ENCODE results near the gene AP1M1. TPM values are rescaled to one million over a fixed set of nuclear protein-coding genes. Genes with fewer than 3 reads are reported as not detected.
A peak's percentile ranks its signal among the peaks of the same experiment; 100 is the strongest.
"Not testable (repeated sequence)": the region's sequence is repeated elsewhere in the genome, so short reads cannot be mapped to it uniquely, and the experiment has no call there.

Gene AP1M1
- total RNA-seq, 2 experiments from 2014 or later = 100 to 113 TPM

GRCh38 chr19:16281743-16282142 is 84.0 kb downstream of the AP1M1 start:
- intact Hi-C loops (cut with micrococcal nuclease) = loop anchor here (5.0 kb wide), 1 partner anchor 46 kb away; no protein-coding TSS in a partner anchor
- POLR2A ChIA-PET = no interaction called here
- H3K4me1 Mint-ChIP-seq (ENCODE audit: low read depth) = peaks cover 18% of the 10 kb centered on the region
- no peaks in the 10 kb centered on the region for H3K9me3 Mint-ChIP-seq
- no peak overlapping the region for H3K4me3 Mint-ChIP-seq
- no peaks in the 10 kb centered on the region for H3K36me3 Mint-ChIP-seq
- no peak for DNase-seq
- no peak overlapping the region for H3K27ac Mint-ChIP-seq
- CTCF ChIA-PET = no interaction called here
- H3K27me3 Mint-ChIP-seq = no peaks in the 10 kb centered on the region

DNA sequence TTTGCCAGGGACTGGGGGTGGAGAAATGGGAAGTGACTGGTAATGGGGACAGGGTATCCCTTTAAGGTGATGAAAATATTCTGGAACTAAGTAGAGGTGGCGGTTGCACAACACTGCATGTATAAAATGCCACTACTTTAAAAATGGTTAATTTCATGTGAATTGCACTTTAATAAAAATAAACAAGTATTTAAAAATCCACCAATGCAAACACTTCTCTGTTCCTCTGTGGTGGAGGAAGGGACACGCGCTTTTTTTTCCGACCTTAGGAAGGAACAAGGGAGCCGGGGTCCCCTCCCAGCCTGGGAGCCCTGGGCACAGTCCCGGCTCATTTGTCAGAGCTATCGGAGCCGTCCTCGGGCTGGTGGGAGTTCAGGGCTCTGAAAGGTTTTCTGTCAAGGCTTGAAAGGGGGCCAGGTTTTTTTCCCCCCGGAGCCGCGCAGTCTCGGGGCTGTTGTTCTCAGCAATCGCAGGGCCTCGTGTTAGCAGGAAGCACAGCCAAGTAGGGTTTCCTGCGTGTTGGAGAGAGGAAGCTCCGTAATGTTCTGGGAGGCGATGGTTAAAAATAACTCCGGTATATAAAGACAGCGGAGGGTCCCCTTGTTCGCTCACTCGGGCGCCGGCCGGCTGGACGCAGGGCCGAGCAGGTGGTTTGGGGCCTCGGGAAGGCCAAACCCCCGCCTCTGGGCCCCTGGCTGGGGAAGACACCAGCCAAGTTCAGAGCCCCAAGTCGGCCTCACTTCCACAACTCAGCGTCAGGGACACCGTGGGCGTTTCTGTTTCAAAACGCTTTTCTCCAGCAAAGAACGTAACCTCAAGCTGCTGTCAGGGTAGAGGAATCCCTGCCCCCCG is 85.7 kb downstream of the AP1M1 start:
- Mint-ChIP-seq H3K9me3 (no peaks in the 10 kb centered on the region), H3K4me1 (ENCODE audit: low read depth) (peaks cover 18% of the 10 kb centered on the region), H3K27ac (peak overlapping the region; percentile 42), H3K27me3 (no peaks in the 10 kb centered on the region), H3K36me3 (no peaks in the 10 kb centered on the region), H3K4me3 (peak overlapping the region; percentile 54)
- peak; percentile 90 for DNase-seq
- ChIA-PET CTCF (interaction anchor here (0.5 to 1.9 kb wide), 4 partner anchors 99 to 431 kb away, joined by 3 to 7 read pairs (median 5); no protein-coding TSS in a partner anchor), POLR2A (interaction anchor here (0.6 to 1.7 kb wide), 4 partner anchors 10 to 206 kb away, joined by 3 to 5 read pairs (median 4); no protein-coding TSS in a partner anchor)
- intact Hi-C loops (cut with micrococcal nuclease) = loop anchor here (5.0 kb wide), 1 partner anchor 44 kb away; no protein-coding TSS in a partner anchor

- no peak for DNase-seq
- Mint-ChIP-seq H3K9me3 (peaks cover 2% of the 10 kb centered on the region), H3K27ac (no peak overlapping the region), H3K4me3 (no peak overlapping the region), H3K4me1 (ENCODE audit: low read depth) (peaks cover 17% of the 10 kb centered on the region), H3K36me3 (no peaks in the 10 kb centered on the region), H3K27me3 (no peaks in the 10 kb centered on the region)
- POLR2A ChIA-PET = interaction anchor here (1.0 to 1.7 kb wide), 2 partner anchors 16 to 44 kb away, joined by 4 to 5 read pairs; no protein-coding TSS in a partner anchor
- CTCF ChIA-PET = interaction anchor here (1.5 to 1.9 kb wide), 2 partner anchors 98 to 102 kb away, joined by 6 to 7 read pairs; no protein-coding TSS in a partner anchor
- intact Hi-C loops (cut with micrococcal nuclease) = loop anchor here (5.0 kb wide), 1 partner anchor 43 kb away; no protein-coding TSS in a partner anchor
These were observed 86.8 kb downstream of the AP1M1 start for GRCh38 chr19:16284505-16284904.

DNA sequence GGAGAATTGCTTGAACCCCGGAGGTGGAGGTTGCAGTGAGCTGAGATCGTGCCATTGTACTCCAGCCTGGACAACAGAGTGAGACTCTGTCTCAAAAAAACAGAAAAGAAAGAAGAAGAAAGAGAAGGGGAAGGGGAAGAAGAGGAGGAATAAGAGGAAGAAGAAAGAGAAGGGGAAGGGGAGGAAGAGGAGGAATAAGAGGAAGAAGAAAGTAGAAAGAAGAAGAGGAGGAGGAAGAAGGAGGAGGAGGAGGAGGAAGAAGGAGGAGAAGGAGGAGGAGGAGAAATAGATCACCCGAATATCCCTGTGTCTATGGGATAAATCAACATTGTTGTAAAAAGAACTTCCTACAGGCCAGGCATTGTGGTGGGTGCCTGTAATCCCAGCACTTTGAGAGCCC is 87.4 kb downstream of the AP1M1 start:
- H3K4me3 Mint-ChIP-seq; H3K27me3 Mint-ChIP-seq; DNase-seq; H3K27ac Mint-ChIP-seq; H3K9me3 Mint-ChIP-seq; intact Hi-C loops (cut with micrococcal nuclease); H3K36me3 Mint-ChIP-seq; POLR2A ChIA-PET: not testable (repeated sequence)
- peaks cover 19% of the 10 kb centered on the region for H3K4me1 Mint-ChIP-seq (ENCODE audit: low read depth)
- CTCF ChIA-PET = interaction anchor here (1.9 kb wide), 1 partner anchor 102 kb away, joined by 6 read pairs; no protein-coding TSS in a partner anchor

GRCh38 chr19:16285769-16286498 is 88.2 kb downstream of the AP1M1 start:
- intact Hi-C loops (cut with micrococcal nuclease) = no loop called here
- Mint-ChIP-seq H3K9me3 (peaks cover 2% of the 10 kb centered on the region), H3K36me3 (no peaks in the 10 kb centered on the region), H3K4me3 (no peak overlapping the region), H3K4me1 (ENCODE audit: low read depth) (peaks cover 19% of the 10 kb centered on the region), H3K27me3 (no peaks in the 10 kb centered on the region), H3K27ac (no peak overlapping the region)
- CTCF ChIA-PET = no interaction called here
- POLR2A ChIA-PET = no interaction called here
- no peak for DNase-seq

- Mint-ChIP-seq H3K9me3 (peaks cover 2% of the 10 kb centered on the region), H3K27ac (no peak overlapping the region), H3K4me1 (ENCODE audit: low read depth) (peaks cover 13% of the 10 kb centered on the region), H3K27me3 (no peaks in the 10 kb centered on the region), H3K36me3 (no peaks in the 10 kb centered on the region), H3K4me3 (no peak overlapping the region)
- no peak for DNase-seq
- intact Hi-C loops (cut with micrococcal nuclease) = no loop called here
- POLR2A ChIA-PET = no interaction called here
- CTCF ChIA-PET = no interaction called here
These were observed 90.8 kb downstream of the AP1M1 start for GRCh38 chr19:16288544-16288943.

- H3K27me3 Mint-ChIP-seq = no peaks in the 10 kb centered on the region
- H3K4me3 Mint-ChIP-seq = no peak overlapping the region
- H3K36me3 Mint-ChIP-seq = no peaks in the 10 kb centered on the region
- ChIA-PET CTCF (no interaction called here), POLR2A (no interaction called here)
- peak overlapping the region; percentile 16 for H3K27ac Mint-ChIP-seq
- H3K9me3 Mint-ChIP-seq = peaks cover 2% of the 10 kb centered on the region
- peaks cover 4% of the 10 kb centered on the region for H3K4me1 Mint-ChIP-seq (ENCODE audit: low read depth)
- intact Hi-C loops (cut with micrococcal nuclease) = no loop called here
- no peak for DNase-seq
These were observed 91.9 kb downstream of the AP1M1 start for GRCh38 chr19:16289594-16289993.

GRCh38 chr19:16290692-16291091 is 93.0 kb downstream of the AP1M1 start:
- DNase-seq = no peak
- Mint-ChIP-seq H3K4me1 (ENCODE audit: low read depth) (peaks cover 3% of the 10 kb centered on the region), H3K36me3 (no peaks in the 10 kb centered on the region), H3K27ac (no peak overlapping the region), H3K4me3 (no peak overlapping the region), H3K9me3 (peaks cover 2% of the 10 kb centered on the region), H3K27me3 (no peaks in the 10 kb centered on the region)
- intact Hi-C loops (cut with micrococcal nuclease) = no loop called here
- CTCF ChIA-PET = no interaction called here
- POLR2A ChIA-PET = no interaction called here

DNA sequence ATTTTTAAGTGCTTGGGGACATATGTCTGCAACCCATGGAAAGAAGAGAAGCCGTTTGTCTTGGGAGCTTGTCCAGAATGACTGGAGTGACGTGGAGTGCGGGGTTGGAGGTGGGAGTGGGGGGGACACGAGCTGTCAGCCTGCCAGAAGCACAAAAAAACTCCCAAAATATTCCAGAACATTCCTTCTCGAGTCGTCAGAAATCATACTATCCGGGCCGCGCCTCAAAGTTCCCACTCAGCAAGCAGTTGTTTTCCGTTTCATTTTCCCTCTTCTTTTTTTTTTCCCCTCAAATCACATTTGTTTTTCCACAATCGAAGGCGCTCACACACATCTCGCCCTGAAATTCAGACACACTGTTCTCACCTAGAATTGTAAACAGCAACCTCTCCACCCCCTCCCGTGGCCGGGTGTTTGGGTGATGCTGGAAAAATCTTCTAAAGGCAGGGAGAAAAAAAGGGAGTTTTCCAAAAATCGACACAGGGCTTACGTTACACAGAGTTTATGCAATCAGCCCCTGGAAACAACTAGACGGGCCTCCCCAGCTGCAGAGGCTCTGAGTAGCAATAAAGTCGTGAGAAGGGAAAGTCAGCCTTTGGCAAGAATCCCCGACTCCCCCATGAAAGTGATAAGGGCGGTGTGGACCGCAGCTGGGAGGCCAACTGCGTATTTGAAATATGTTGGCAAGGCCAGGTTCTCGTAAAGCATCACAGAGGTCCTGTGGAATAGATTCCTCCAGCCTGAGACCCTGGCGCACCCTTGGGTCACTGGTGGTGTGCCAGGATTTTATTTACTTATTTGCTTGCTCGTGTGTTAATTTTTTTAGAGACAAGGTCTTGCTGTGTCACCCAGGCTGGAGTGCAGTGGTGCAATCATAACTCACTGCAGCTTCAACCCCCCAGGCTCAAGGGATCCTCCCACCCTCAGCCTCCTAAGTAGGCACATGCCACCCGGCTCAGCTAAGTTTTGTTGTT is 95.7 kb downstream of the AP1M1 start:
- peaks cover 2% of the 10 kb centered on the region for H3K9me3 Mint-ChIP-seq
- DNase-seq = no peak
- H3K36me3 Mint-ChIP-seq = no peaks in the 10 kb centered on the region
- peaks cover 1% of the 10 kb centered on the region for H3K27me3 Mint-ChIP-seq
- ChIA-PET CTCF (interaction anchor here (1.4 to 1.9 kb wide), 2 partner anchors 26 to 46 kb away, joined by 3 to 6 read pairs; no protein-coding TSS in a partner anchor), POLR2A (no interaction called here)
- no peak overlapping the region for H3K4me3 Mint-ChIP-seq
- H3K4me1 Mint-ChIP-seq (ENCODE audit: low read depth) = peaks cover 3% of the 10 kb centered on the region
- no peak overlapping the region for H3K27ac Mint-ChIP-seq
- intact Hi-C loops (cut with micrococcal nuclease) = no loop called here

DNA sequence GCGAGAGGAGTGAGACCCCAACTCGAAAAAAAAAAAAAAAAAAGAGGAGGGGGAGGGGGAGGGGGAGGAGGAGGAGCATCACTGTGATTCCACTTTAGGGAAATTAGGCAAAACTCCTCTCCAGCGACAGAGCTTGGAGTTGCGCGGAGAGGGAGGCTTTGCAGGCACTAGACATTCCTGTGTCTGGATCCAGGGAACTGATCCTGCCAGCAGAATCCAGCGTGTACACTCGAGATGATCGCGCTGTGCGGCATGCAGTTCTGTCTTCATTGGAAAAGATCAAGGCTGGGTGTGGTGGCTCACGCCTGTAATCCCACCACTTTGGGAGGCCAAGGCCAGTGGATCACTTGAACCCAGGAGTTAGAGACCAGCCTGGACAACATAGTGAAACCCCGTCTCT is 97.3 kb downstream of the AP1M1 start:
- no peak for DNase-seq
- ChIA-PET POLR2A (no interaction called here), CTCF (no interaction called here)
- H3K4me1 Mint-ChIP-seq (ENCODE audit: low read depth) = no peaks in the 10 kb centered on the region
- intact Hi-C loops (cut with micrococcal nuclease) = no loop called here
- no peaks in the 10 kb centered on the region for H3K36me3 Mint-ChIP-seq
- no peaks in the 10 kb centered on the region for H3K9me3 Mint-ChIP-seq
- no peak overlapping the region for H3K4me3 Mint-ChIP-seq
- peaks cover 1% of the 10 kb centered on the region for H3K27me3 Mint-ChIP-seq
- H3K27ac Mint-ChIP-seq = no peak overlapping the region

Measured in activated CD4-positive, alpha-beta memory T cell treated with anti-CD3 and anti-CD28 coated beads for 36 hours (primary cell).